Measurements from ENCODE around the gene AFM.

AFM gene

DNA sequence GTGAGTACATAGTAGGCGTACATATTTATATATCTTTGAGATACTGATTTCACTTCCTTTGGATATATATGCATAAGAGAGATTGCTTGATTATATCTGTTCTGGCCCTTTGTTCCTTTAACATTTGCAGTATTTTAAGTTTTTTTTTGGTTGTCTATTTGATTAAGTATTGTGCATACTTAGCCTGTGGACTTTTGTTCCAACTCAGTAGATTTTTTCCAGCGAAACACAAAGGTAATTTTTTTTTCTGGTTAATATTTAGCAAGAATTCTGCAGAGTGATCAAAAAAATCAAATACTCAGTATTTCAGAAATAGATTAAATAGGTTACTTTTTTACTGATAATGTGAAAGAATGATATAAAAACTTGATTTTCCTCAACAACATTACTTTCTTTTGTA lies at the start of gene AFM:
Gene AFM (plus strand): TSS at position 388 of the 400 bp plus-strand sequence. CDS start 31 bp downstream, outside the sequence.
- no peak for DNase-seq

DNA sequence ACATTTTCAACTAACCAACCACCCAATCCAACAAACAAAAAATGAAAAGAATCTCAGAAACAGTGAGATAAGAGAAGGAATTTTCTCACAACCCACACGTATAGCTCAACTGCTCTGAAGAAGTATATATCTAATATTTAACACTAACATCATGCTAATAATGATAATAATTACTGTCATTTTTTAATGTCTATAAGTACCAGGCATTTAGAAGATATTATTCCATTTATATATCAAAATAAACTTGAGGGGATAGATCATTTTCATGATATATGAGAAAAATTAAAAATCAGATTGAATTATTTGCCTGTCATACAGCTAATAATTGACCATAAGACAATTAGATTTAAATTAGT lies 49.8 kb upstream of the AFM start:
- DNase-seq: no peak

- no peak for DNase-seq
These were observed 49.2 kb upstream of the AFM start for GRCh38 chr4:73432169-73433000.

DNA sequence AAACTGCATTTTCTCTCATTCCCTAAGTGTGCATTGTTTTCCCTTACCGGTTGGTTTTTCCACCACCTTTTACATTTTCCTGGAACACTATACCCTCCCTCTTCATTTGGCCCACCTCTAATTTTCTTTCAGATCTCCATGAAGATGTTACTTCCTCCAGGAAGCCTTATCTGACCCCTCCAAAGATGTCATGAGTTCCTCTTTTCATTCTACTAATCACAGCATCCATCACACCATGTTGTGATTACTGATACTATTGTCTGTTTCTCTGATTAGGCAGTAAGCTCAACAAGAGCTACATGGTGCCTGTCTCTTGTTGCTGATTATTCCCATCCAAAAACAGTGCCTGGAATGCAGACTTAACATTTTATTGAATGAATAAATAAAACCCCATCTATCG lies 48.4 kb upstream of the AFM start:
- DNase-seq: no peak

GRCh38 chr4:73434311-73434710 lies 47.2 kb upstream of the AFM start:
- no peak for DNase-seq

DNA sequence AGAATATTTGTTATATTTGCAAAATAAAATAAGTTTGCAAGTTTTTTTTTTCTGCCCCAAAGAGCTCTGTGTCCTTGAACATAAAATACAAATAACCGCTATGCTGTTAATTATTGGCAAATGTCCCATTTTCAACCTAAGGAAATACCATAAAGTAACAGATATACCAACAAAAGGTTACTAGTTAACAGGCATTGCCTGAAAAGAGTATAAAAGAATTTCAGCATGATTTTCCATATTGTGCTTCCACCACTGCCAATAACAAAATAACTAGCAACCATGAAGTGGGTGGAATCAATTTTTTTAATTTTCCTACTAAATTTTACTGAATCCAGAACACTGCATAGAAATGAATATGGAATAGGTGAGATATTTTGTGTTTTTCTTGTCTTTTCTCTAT lies 45.6 kb upstream of the AFM start, which contains the start of gene AFP:
Gene AFP (plus strand): TSS at position 238 of the 400 bp plus-strand sequence. CDS start 42 bp downstream, at position 280.
- no peak for DNase-seq

- no peak for DNase-seq
These were observed 44.6 kb upstream of the AFM start for GRCh38 chr4:73436674-73437557.

GRCh38 chr4:73437558-73437956 lies 44.0 kb upstream of the AFM start:
- DNase-seq: no peak

DNA sequence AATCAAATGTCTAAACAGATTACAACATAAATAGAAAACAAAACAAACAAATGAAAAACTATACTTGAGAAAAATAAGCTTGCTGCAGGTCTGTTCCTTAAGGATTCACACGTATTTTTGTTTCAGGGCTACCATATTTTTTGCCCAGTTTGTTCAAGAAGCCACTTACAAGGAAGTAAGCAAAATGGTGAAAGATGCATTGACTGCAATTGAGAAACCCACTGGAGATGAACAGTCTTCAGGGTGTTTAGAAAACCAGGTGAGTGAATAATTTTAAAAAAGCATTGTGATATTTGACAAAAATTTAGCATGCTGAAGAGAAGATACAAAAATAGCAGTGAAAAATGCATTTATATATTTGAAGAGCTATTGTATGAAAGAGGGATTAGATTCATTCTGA lies 43.5 kb upstream of the AFM start:
- no peak for DNase-seq

- DNase-seq: no peak
These were observed 42.8 kb upstream of the AFM start for GRCh38 chr4:73438582-73439215.

GRCh38 chr4:73439445-73439844 lies 42.1 kb upstream of the AFM start:
- DNase-seq: no peak

DNA sequence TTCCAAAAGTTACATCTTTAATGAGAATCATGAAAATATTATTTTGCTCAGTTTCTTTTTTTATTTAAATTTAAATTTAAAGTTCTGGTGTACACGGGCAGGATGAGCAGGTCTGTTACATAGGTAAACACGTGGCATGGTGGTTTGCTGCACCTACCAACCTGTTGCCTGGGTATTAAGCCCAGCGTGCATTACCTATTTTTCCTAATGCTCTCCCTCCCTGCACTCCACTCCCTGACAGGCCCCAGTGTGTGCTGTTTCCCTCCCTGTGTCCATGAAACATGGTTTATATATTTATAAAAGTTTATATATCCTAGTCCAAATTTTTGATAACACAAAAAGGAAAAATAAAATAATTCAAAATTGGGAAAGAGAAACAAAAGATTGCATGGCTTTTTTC lies 41.6 kb upstream of the AFM start:
- DNase-seq: no peak

DNA sequence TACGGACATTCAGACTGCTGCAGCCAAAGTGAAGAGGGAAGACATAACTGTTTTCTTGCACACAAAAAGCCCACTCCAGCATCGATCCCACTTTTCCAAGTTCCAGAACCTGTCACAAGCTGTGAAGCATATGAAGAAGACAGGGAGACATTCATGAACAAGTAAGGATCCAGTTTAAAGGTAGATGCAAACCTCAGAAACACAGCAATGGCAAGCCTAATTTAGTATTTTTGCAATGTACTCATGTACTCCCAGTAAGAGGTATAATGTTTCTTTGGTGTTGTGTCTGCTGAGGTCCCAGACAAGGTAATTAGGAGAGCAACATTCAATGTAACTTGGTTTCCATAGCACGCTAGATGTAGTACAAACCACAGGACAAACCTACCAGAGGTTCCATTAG lies 40.9 kb upstream of the AFM start:
- DNase-seq: no peak

- no peak for DNase-seq
These were observed 39.3 kb upstream of the AFM start for GRCh38 chr4:73442275-73442674.

GRCh38 chr4:73443224-73443623 lies 38.3 kb upstream of the AFM start:
- no peak for DNase-seq

GRCh38 chr4:73445383-73446335 lies 35.9 kb upstream of the AFM start:
- DNase-seq: no peak

- DNase-seq: no peak
These were observed 35.1 kb upstream of the AFM start for GRCh38 chr4:73446336-73446938.

GRCh38 chr4:73447671-73448070 lies 33.9 kb upstream of the AFM start:
- DNase-seq: no peak

DNA sequence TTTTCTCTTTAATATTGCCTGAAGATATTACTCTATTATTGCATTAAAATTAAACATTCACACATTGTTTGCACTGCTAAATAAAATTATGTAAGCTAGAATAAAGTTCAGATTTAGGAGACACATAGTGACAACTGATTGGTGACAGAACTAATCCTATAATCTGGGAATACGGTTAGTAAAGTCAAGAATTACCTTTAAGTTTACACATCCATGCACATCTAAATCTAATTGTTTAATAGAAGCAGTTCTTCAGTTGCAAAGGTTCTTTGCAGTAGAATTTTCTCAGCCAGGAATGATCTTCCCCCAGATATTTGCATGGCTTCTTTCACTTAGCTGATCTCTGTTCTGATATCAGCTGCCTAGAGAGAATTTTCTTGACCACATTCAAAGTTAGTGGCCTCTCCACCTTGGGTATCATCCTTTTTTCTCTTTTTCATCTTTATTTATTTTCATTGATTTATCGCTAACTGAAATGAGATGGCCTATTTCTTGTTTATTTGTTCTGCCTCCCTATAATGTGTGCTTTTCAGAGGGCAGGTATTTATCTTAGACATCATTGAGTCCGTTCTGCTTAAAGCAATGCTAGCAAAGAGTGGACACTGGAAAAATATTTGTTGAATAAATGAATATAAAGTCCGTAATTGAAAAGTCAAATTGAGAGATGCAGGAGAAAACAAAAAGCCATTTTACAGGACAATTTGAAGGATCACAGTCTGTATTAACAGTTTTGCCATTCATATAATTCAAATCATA lies 32.9 kb upstream of the AFM start:
- no peak for DNase-seq

DNA sequence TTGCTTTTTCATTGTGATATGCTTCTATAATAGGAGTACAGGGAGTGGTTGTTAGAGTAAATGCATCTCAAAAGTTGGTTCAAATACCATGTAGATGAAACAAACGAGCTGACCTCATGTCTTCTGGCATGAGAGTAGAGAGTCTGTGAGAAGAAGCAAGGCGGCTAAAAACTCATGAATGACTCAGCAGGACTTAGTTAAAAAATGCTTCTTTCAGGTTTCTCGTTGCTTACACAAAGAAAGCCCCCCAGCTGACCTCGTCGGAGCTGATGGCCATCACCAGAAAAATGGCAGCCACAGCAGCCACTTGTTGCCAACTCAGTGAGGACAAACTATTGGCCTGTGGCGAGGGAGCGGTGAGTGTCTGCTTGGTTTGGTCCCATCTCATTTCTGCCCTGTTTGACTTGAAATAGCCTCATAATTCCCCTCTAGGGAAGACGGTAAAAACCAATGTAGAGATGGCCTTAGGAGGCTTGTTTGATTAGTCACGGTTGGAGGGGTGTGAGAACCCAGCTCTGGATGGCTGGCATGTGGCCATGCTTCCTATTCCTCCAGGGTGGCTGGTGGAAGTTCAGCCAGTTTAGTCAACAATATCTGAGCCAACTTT lies 31.0 kb upstream of the AFM start:
- no peak for DNase-seq

- DNase-seq: no peak
These were observed 30.1 kb upstream of the AFM start for GRCh38 chr4:73451404-73451803.

Measured in CD4-positive, alpha-beta T cell treated with Interleukin-15 for 1 hour (primary cell).